HL-60 (cell line): ENCODE measurements around the gene KCNIP2.
"Not testable (repeated sequence)": the region's sequence is repeated elsewhere in the genome, so short reads cannot be mapped to it uniquely, and the experiment has no call there.

Source experiments
- DNase-seq, 2 experiments: peaks; one replicate each; pipeline ENCODE4 v3.0.0-alpha.2; 2010 to 2020; ENCODE audit warnings: low read depth in 1 of 2, low spot score in 1 of 2
- H3K27ac ChIP-seq: fragments of 250-450 bp; sonication (Bioruptor Pico); replicated peaks from 2 replicates; pipeline ENCODE4 v1.5.1; 2020; ENCODE audit warnings: mild to moderate bottlenecking, moderate library complexity
- H3K27me3 ChIP-seq: fragments of 250-450 bp; sonication (Bioruptor Pico); 2 replicates; pipeline ENCODE4 v1.5.1; 2021; ENCODE audit warnings: mild to moderate bottlenecking, moderate library complexity; ENCODE audit not compliant: insufficient read depth, poor library complexity, severe bottlenecking
- H3K4me3 ChIP-seq: replicated peaks from 2 replicates; pipeline ENCODE4 v1.5.1; 2011; ENCODE audit warnings: mild to moderate bottlenecking, control low read depth, low read length; ENCODE audit not compliant: insufficient read depth
- GABPA ChIP-seq: IDR thresholded peaks from 2 replicates; pipeline ENCODE4 v1.6.1; 2012; ENCODE audit warnings: low read depth
- POLR2AphosphoS5 ChIP-seq: IDR thresholded peaks from 2 replicates; pipeline ENCODE4 v1.6.1; 2012; ENCODE audit warnings: low read depth
- SPI1 ChIP-seq: IDR thresholded peaks from 2 replicates; pipeline ENCODE4 v1.6.1; 2012; ENCODE audit warnings: low read depth, mild to moderate bottlenecking, borderline replicate concordance
- TF ChIP-seq, protein P1 (sequence below): IDR thresholded peaks from 2 replicates; pipeline ENCODE4 v1.6.1; 2012; ENCODE audit warnings: low read depth; ENCODE audit not compliant: insufficient replicate concordance
- TF ChIP-seq, protein P2 (sequence below): IDR thresholded peaks from one replicate; pipeline ENCODE4 v1.5.1; 2011; ENCODE audit warnings: low read length, control low read depth, inconsistent platforms; ENCODE audit not compliant: insufficient read depth

Gene KCNIP2

DNA sequence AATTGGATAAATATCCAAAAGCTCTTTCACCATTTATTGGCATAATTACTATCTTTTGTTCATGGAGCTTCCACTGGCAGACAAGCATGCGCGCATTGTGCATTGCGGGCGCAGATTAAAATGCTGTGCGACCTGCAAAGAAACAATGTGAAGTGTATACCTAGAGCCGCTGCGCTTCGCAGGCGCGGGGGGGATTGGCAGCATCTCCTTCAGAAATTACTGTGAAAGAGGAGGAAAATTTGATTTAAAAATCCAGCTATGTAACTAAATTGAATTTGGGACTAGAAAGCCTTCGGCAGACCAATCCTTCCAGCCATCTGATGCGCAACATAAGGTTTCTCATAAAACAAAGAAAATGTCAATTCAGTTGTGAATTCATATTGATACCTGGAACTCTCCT, 50.1 kb downstream of the KCNIP2 start:
- Histone ChIP-seq H3K4me3 (no peak overlapping the region), H3K27ac (no peak overlapping the region), H3K27me3 (no peaks in the 10 kb centered on the region)
- DNase-seq = no peak
- TF ChIP-seq SPI1 (no peak), GABPA (no peak), POLR2AphosphoS5 (no peak)
- TF ChIP-seq, protein P1, sequence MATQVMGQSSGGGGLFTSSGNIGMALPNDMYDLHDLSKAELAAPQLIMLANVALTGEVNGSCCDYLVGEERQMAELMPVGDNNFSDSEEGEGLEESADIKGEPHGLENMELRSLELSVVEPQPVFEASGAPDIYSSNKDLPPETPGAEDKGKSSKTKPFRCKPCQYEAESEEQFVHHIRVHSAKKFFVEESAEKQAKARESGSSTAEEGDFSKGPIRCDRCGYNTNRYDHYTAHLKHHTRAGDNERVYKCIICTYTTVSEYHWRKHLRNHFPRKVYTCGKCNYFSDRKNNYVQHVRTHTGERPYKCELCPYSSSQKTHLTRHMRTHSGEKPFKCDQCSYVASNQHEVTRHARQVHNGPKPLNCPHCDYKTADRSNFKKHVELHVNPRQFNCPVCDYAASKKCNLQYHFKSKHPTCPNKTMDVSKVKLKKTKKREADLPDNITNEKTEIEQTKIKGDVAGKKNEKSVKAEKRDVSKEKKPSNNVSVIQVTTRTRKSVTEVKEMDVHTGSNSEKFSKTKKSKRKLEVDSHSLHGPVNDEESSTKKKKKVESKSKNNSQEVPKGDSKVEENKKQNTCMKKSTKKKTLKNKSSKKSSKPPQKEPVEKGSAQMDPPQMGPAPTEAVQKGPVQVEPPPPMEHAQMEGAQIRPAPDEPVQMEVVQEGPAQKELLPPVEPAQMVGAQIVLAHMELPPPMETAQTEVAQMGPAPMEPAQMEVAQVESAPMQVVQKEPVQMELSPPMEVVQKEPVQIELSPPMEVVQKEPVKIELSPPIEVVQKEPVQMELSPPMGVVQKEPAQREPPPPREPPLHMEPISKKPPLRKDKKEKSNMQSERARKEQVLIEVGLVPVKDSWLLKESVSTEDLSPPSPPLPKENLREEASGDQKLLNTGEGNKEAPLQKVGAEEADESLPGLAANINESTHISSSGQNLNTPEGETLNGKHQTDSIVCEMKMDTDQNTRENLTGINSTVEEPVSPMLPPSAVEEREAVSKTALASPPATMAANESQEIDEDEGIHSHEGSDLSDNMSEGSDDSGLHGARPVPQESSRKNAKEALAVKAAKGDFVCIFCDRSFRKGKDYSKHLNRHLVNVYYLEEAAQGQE = no peak
- TF ChIP-seq, protein P2, sequence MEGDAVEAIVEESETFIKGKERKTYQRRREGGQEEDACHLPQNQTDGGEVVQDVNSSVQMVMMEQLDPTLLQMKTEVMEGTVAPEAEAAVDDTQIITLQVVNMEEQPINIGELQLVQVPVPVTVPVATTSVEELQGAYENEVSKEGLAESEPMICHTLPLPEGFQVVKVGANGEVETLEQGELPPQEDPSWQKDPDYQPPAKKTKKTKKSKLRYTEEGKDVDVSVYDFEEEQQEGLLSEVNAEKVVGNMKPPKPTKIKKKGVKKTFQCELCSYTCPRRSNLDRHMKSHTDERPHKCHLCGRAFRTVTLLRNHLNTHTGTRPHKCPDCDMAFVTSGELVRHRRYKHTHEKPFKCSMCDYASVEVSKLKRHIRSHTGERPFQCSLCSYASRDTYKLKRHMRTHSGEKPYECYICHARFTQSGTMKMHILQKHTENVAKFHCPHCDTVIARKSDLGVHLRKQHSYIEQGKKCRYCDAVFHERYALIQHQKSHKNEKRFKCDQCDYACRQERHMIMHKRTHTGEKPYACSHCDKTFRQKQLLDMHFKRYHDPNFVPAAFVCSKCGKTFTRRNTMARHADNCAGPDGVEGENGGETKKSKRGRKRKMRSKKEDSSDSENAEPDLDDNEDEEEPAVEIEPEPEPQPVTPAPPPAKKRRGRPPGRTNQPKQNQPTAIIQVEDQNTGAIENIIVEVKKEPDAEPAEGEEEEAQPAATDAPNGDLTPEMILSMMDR = no peak

- no peak for DNase-seq
- no peak for TF ChIP-seq GABPA
- no peak for TF ChIP-seq SPI1
- TF ChIP-seq, protein P2 = no peak
- TF ChIP-seq, protein P1 = no peak
- TF ChIP-seq POLR2AphosphoS5 = no peak
- no peaks in the 10 kb centered on the region for H3K27me3 ChIP-seq
- H3K27ac ChIP-seq = no peak overlapping the region
- H3K4me3 ChIP-seq = no peak overlapping the region
Measured at GRCh38 chr10:101789686-101790085, 53.9 kb downstream of the KCNIP2 start.

GRCh38 chr10:101789231-101789630, 54.4 kb downstream of the KCNIP2 start:
- not testable (repeated sequence) for H3K27ac ChIP-seq, DNase-seq, H3K27me3 ChIP-seq

DNA sequence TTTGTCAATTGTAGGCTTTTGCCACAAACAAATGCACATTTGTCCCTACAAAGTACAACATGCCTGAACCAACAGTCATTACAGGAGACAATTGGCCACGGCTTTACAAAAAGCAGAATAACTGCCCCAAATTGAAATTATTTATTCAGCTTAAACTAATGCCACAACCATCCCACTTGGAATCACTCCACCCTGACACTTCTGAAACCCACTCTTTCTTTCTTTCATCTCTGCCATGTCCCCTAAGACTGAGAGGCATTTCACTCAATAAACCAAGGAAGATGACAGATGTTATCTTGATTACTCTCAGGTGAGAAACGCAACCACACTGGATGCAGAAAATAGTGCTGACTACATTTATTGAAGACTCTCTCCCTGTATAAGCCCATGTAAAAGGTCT, 57.8 kb downstream of the KCNIP2 start:
- DNase-seq = no peak
- no peaks in the 10 kb centered on the region for H3K27me3 ChIP-seq
- TF ChIP-seq, protein P1 = no peak
- TF ChIP-seq, protein P2 = no peak
- no peak for TF ChIP-seq GABPA
- TF ChIP-seq POLR2AphosphoS5 = no peak
- no peak for TF ChIP-seq SPI1
- no peak overlapping the region for H3K27ac ChIP-seq
- H3K4me3 ChIP-seq = no peak overlapping the region

More at GRCh38 chr10:101789231-101789630, 54.4 kb downstream of the KCNIP2 start:
- not testable (repeated sequence) for H3K4me3 ChIP-seq
